HEK293 (cell line): ENCODE results near the gene SMO.
"Not testable (repeated sequence)": the region's sequence is repeated elsewhere in the genome, so short reads cannot be mapped to it uniquely, and the experiment has no call there.

Experiments used
- CTCF ChIA-PET: fragments of 350-600 bp; formaldehyde crosslinking; extraction: SDS; loops from one replicate; lab custom pipeline; 2021; ENCODE audit warnings: antibody characterized with exemption; lab: Yijun Ruan, JAX
- POLR2A ChIA-PET: fragments of 300-600 bp; formaldehyde crosslinking; extraction: SDS; loops from one replicate; lab custom pipeline; 2020; ENCODE audit warnings: antibody characterized with exemption, inconsistent platforms; lab: Yijun Ruan, JAX
- H3K27ac ChIP-seq: fragments of 200-500 bp; sonication (Bioruptor generic); 2 replicates; pipeline ENCODE4 v1.5.1; 2014; ENCODE audit warnings: low read depth, low read length, control low read depth, inconsistent platforms; ENCODE audit errors: extremely low read depth
- H3K36me3 ChIP-seq, 2 experiments: fragments of 200-500 bp in 1 of 2; sonication (Bioruptor generic) in 1 of 2; 1 replicate in 1 of 2; 2 replicates in 1 of 2; pipeline ENCODE4 v1.5.1; 2014 to 2017; ENCODE audit warnings: inconsistent platforms in 2 of 2, low read length in 2 of 2; ENCODE audit not compliant: control insufficient read depth in 2 of 2, insufficient read depth in 1 of 2
- H3K4me1 ChIP-seq: fragments of 200-500 bp; sonication (Bioruptor generic); 2 replicates; pipeline ENCODE4 v1.5.1; 2014; ENCODE audit warnings: mild to moderate bottlenecking, low read length, inconsistent platforms; ENCODE audit not compliant: control insufficient read depth, insufficient read depth
- H3K4me3 ChIP-seq: 2 replicates; pipeline ENCODE4 v1.5.1; 2011; ENCODE audit warnings: low read depth, mild to moderate bottlenecking, control low read depth, low read length, moderate library complexity
- H3K9me3 ChIP-seq: fragments of 200-500 bp; sonication (Bioruptor generic); 2 replicates; pipeline ENCODE4 v1.5.1; 2014; ENCODE audit warnings: low read depth, low read length, inconsistent platforms; ENCODE audit not compliant: control insufficient read depth, insufficient read depth
- KLF1 ChIP-seq: fragments of 450-650 bp; formaldehyde crosslinking; IDR thresholded peaks from 2 replicates; pipeline ENCODE4 v1.5.1; 2016; ENCODE audit warnings: missing biosample characterization, missing genetic modification characterization
- SCRT1 ChIP-seq: fragments of 450-650 bp; formaldehyde crosslinking; IDR thresholded peaks from 2 replicates; pipeline ENCODE4 v1.5.1; 2016; ENCODE audit warnings: missing biosample characterization, missing genetic modification characterization, borderline replicate concordance
- SP3 ChIP-seq: fragments of 450-650 bp; formaldehyde crosslinking; IDR thresholded peaks from 2 replicates; pipeline ENCODE4 v1.5.1; 2016; ENCODE audit warnings: missing biosample characterization, missing genetic modification characterization
- ZBTB10 ChIP-seq: fragments of 450-650 bp; formaldehyde crosslinking; IDR thresholded peaks from 2 replicates; pipeline ENCODE4 v1.5.1; 2016; ENCODE audit warnings: missing biosample characterization, missing genetic modification characterization
- ZNF121 ChIP-seq: fragments of 450-650 bp; formaldehyde crosslinking; IDR thresholded peaks from 2 replicates; pipeline ENCODE4 v1.5.1; 2016; ENCODE audit warnings: missing biosample characterization, missing genetic modification characterization
- ZNF157 ChIP-seq: fragments of 450-650 bp; formaldehyde crosslinking; IDR thresholded peaks from 2 replicates; pipeline ENCODE4 v1.5.1; 2016; ENCODE audit warnings: missing biosample characterization, missing genetic modification characterization
- ZNF16 ChIP-seq: fragments of 450-650 bp; formaldehyde crosslinking; IDR thresholded peaks from 2 replicates; pipeline ENCODE4 v1.5.1; 2016; ENCODE audit warnings: low read depth, missing biosample characterization, missing genetic modification characterization
- ZNF239 ChIP-seq: fragments of 450-650 bp; formaldehyde crosslinking; IDR thresholded peaks from 2 replicates; pipeline ENCODE4 v1.5.1; 2016; ENCODE audit warnings: missing biosample characterization, missing genetic modification characterization
- ZNF248 ChIP-seq: fragments of 450-650 bp; formaldehyde crosslinking; IDR thresholded peaks from 2 replicates; pipeline ENCODE4 v1.5.1; 2017; ENCODE audit warnings: missing biosample characterization, missing genetic modification characterization
- ZNF529 ChIP-seq: fragments of 450-650 bp; formaldehyde crosslinking; IDR thresholded peaks from 2 replicates; pipeline ENCODE4 v1.5.1; 2017; ENCODE audit warnings: missing genetic modification characterization, missing biosample characterization; ENCODE audit not compliant: insufficient replicate concordance
- ZNF530 ChIP-seq: fragments of 450-650 bp; formaldehyde crosslinking; IDR thresholded peaks from 2 replicates; pipeline ENCODE4 v1.5.1; 2016; ENCODE audit warnings: low read depth, missing biosample characterization, missing genetic modification characterization
- ZNF555 ChIP-seq: fragments of 450-650 bp; formaldehyde crosslinking; conservative IDR thresholded peaks from 2 replicates; pipeline ENCODE4 v1.5.1; 2017; ENCODE audit warnings: missing biosample characterization, mild to moderate bottlenecking, missing genetic modification characterization, inconsistent platforms
- ZNF654 ChIP-seq: fragments of 450-650 bp; formaldehyde crosslinking; IDR thresholded peaks from 2 replicates; pipeline ENCODE4 v1.5.1; 2016; ENCODE audit warnings: low read depth, missing biosample characterization, missing genetic modification characterization
- ZNF670 ChIP-seq: fragments of 450-650 bp; formaldehyde crosslinking; IDR thresholded peaks from 2 replicates; pipeline ENCODE4 v1.5.1; 2016; ENCODE audit warnings: missing biosample characterization, missing genetic modification characterization, low read depth
- ZNF785 ChIP-seq: fragments of 450-650 bp; formaldehyde crosslinking; IDR thresholded peaks from 2 replicates; pipeline ENCODE4 v1.5.1; 2016; ENCODE audit warnings: missing biosample characterization, missing genetic modification characterization
- ZSCAN16 ChIP-seq: fragments of 450-650 bp; formaldehyde crosslinking; IDR thresholded peaks from 2 replicates; pipeline ENCODE4 v1.5.1; 2016; ENCODE audit warnings: missing biosample characterization, missing genetic modification characterization
- ZSCAN18 ChIP-seq: fragments of 450-650 bp; formaldehyde crosslinking; IDR thresholded peaks from 2 replicates; pipeline ENCODE4 v1.5.1; 2016; ENCODE audit warnings: missing biosample characterization, missing genetic modification characterization

The SMO gene

DNA sequence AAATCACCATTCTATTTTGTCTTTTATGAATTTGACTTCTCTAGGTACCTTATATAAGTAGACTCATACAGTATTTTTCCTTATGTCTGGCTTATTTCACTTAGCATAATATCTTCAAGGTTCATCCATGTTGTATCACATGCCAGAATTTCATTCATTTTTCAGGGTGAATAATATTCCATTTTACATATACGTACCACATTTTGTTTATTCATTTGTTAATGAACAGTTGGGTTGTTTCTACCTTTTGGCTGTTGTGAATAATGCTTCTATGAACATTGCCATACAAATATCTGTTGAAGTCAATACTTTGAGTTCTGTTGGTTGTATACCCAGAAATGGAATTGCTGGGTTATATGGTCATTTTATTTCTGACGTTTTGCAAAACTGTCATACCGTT is 57.1 kb downstream of the SMO start (continued):
- TF ChIP-seq ZNF555 (tag by site-specific recombination) (no peak), ZNF157 (tag by site-specific recombination) (no peak), SCRT1 (tag by site-specific recombination) (no peak)

- TF ChIP-seq ZNF121 (tag by site-specific recombination) (no peak), ZSCAN18 (tag by site-specific recombination) (no peak), ZNF670 (no peak), KLF1 (tag by site-specific recombination) (no peak), ZNF529 (tag by site-specific recombination) (no peak), SP3 (tag by site-specific recombination) (no peak), ZBTB10 (no peak)
- no peak overlapping the region for H3K4me3 ChIP-seq
- H3K4me1 ChIP-seq = 0 out of 2 replicates have a peak, but pooled peaks cover 2% of the 10 kb centered on the region
- POLR2A ChIA-PET = no interaction called here
- no peaks in the 10 kb centered on the region for H3K36me3 ChIP-seq
- no peaks in the 10 kb centered on the region for H3K9me3 ChIP-seq
- no peak overlapping the region for H3K27ac ChIP-seq
- CTCF ChIA-PET = interaction anchor here (0.5 to 1.0 kb wide), 3 partner anchors 24 to 226 kb away, joined by 3 to 6 read pairs (median 4); no protein-coding TSS in a partner anchor
Observed at GRCh38 chr7:129247087-129247486, 58.7 kb downstream of the SMO start.

DNA sequence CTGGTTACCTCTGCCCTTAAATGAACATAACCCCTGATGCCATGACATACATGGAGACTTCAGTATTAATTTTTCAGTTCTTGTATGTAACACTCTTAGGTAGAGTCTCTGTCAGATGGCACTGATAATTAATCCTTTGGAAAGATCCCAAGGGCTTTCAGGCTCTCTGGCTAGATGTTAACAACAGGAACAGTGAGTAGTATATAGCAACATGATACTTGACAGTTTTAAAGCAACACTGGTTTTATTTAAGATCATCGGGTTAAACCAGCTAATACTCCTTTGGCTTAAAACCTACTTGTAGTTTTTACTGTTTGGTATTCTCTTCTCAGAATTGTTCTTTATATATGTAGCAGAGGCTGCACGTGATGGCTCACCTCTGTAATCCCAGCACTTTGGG is 63.7 kb downstream of the SMO start:
- no peak for TF ChIP-seq ZNF654 (tag by site-specific recombination)
- no peak for TF ChIP-seq ZNF785 (tag by site-specific recombination)
- TF ChIP-seq ZNF16 = no peak
- TF ChIP-seq ZSCAN16 (tag by site-specific recombination) = no peak
- TF ChIP-seq ZNF248 (tag by site-specific recombination) = no peak
- TF ChIP-seq ZNF530 (tag by site-specific recombination) = no peak
- no peak for TF ChIP-seq ZNF239 (tag by site-specific recombination)
- Histone ChIP-seq H3K4me3 (no peak overlapping the region), H3K4me1 (0 out of 2 replicates have a peak, but pooled peaks cover 3% of the 10 kb centered on the region), H3K36me3 (no peaks in the 10 kb centered on the region), H3K27ac (no peak overlapping the region), H3K9me3 (no peaks in the 10 kb centered on the region)
- POLR2A ChIA-PET = no interaction called here
- CTCF ChIA-PET = interaction anchor here (0.6 kb wide), 1 partner anchor 759 kb away, joined by 4 read pairs; no protein-coding TSS in a partner anchor

DNA sequence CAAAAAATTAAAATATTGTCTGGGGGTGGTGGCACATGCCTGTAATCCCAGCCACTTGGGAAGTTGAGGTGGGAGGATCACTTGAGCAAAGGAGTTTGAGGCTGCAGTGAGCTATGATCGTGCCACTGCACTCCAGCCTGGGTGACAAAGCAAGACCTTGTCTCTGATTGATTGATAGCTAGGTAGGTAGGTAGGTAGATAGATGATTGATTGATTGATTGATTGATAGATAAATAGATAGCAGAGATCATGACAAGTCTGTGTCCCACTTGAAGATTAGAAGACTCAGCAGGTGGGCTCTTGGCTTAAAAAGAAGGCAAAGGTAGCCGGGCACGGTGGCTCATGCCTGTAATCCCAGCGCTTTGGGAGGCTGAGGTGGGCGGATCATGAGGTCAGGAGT is 64.2 kb downstream of the SMO start:
- H3K9me3 ChIP-seq, H3K4me3 ChIP-seq, POLR2A ChIA-PET, H3K36me3 ChIP-seq, H3K27ac ChIP-seq, H3K4me1 ChIP-seq: not testable (repeated sequence)
- CTCF ChIA-PET = interaction anchor here (0.6 to 0.9 kb wide), 2 partner anchors 91 to 759 kb away, joined by 3 to 4 read pairs; no protein-coding TSS in a partner anchor
